ENCODE data around the gene RNPEPL1. TPM values are rescaled to one million over a fixed set of nuclear protein-coding genes. Genes with fewer than 3 reads are reported as not detected.
"Not testable (repeated sequence)": the region's sequence is repeated elsewhere in the genome, so short reads cannot be mapped to it uniquely, and the experiment has no call there.

Gene RNPEPL1
- total and polyA plus RNA-seq, 4 experiments from 2014 or later = 13.6 to 145 (median 120) TPM

- DNase-seq = peak in 1 of 5 donors; percentile 32
- H3K4me3 Mint-ChIP-seq = peak overlapping the region in 6 of 8 donors; percentile 3 to 76 (median 27)
These were observed 43.4 kb downstream of the RNPEPL1 start for GRCh38 chr2:240611601-240612210.

DNA sequence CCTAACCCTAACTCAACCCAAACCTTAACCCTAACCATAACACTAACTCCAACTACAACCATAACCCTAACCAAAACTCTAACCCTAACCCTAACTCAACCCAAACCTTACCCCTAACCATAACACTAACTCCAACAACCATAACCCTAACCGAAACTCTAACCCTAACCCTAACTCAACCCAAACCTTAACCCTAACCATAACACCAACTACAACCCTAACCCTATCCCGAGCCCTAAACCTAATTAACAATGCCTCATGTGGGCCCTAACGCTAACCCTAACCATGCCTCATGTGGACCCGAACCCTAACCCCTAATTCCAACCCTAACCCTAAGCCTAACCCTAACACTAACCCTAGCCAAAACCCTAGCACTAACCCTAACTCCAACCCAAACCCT, 45.5 kb downstream of the RNPEPL1 start:
- Mint-ChIP-seq H3K27ac (no peak overlapping the region), H3K36me3 (peaks cover 3 to 19% of the 10 kb centered on the region in 2 donors), H3K4me3 (no peak overlapping the region), H3K4me1 (peaks cover 2 to 10% (median 9%) of the 10 kb centered on the region in 4 donors), H3K9me3 (peaks cover 0 to 8% (median 0%) of the 10 kb centered on the region in 8 donors), H3K27me3 (no peaks in the 10 kb centered on the region)
- Histone ChIP-seq H3K36me3 (ENCODE audit: insufficient read depth, low read length) (no peaks in the 10 kb centered on the region), H3K4me3 (ENCODE audit: low read length in 2 of 2) (no peak overlapping the region), H3K9me3 (ENCODE audit: control insufficient read depth in 1 of 2, low read length in 2 of 2) (no peaks in the 10 kb centered on the region), H3K27me3 (ENCODE audit: insufficient read depth, low read length) (no peaks in the 10 kb centered on the region), H3K4me1 (ENCODE audit: insufficient read depth, low read length) (peaks cover 21% of the 10 kb centered on the region), H3K27ac (ENCODE audit: low read depth, low read length) (no peak overlapping the region)
- ChIA-PET CTCF (ENCODE audit: partially characterized antibody) (no interaction called here), POLR2A (ENCODE audit: partially characterized antibody) (no interaction called here)
- DNase-seq = no peak
- intact Hi-C loops (cut with micrococcal nuclease) = no loop called here

More at GRCh38 chr2:240611601-240612210, 43.4 kb downstream of the RNPEPL1 start:
- Histone ChIP-seq H3K4me3 (ENCODE audit: low read length in 2 of 2) (no peak overlapping the region), H3K9me3 (ENCODE audit: control insufficient read depth in 1 of 2, low read length in 2 of 2) (no peaks in the 10 kb centered on the region), H3K27me3 (ENCODE audit: insufficient read depth, low read length) (no peaks in the 10 kb centered on the region), H3K27ac (ENCODE audit: low read depth, low read length) (no peak overlapping the region), H3K36me3 (ENCODE audit: insufficient read depth, low read length) (no peaks in the 10 kb centered on the region), H3K4me1 (ENCODE audit: insufficient read depth, low read length) (peaks cover 21% of the 10 kb centered on the region)
- Mint-ChIP-seq H3K9me3 (peaks cover 0 to 2% (median 0%) of the 10 kb centered on the region in 8 donors), H3K27ac (peak overlapping the region in 5 of 7 donors; percentile 55 to 81 (median 75)), H3K4me1 (peaks cover 0 to 10% (median 9%) of the 10 kb centered on the region in 4 donors), H3K27me3 (no peaks in the 10 kb centered on the region), H3K36me3 (peaks cover 1 to 9% of the 10 kb centered on the region in 2 donors)
- POLR2A ChIA-PET (ENCODE audit: partially characterized antibody) = no interaction called here
- CTCF ChIA-PET (ENCODE audit: partially characterized antibody) = no interaction called here
- intact Hi-C loops (cut with micrococcal nuclease) = no loop called here

GRCh38 chr2:240614391-240614790, 46.1 kb downstream of the RNPEPL1 start:
- Mint-ChIP-seq H3K9me3 (peaks cover 0 to 8% (median 0%) of the 10 kb centered on the region in 8 donors), H3K4me3 (no peak overlapping the region), H3K27ac (no peak overlapping the region), H3K27me3 (no peaks in the 10 kb centered on the region), H3K4me1 (peaks cover 7 to 10% (median 9%) of the 10 kb centered on the region in 4 donors), H3K36me3 (peaks cover 2 to 21% of the 10 kb centered on the region in 2 donors)
- ChIA-PET CTCF (ENCODE audit: partially characterized antibody) (no interaction called here), POLR2A (ENCODE audit: partially characterized antibody) (no interaction called here)
- peak in 1 of 5 donors; percentile 7 for DNase-seq
- Histone ChIP-seq H3K27me3 (ENCODE audit: insufficient read depth, low read length) (no peaks in the 10 kb centered on the region), H3K36me3 (ENCODE audit: insufficient read depth, low read length) (no peaks in the 10 kb centered on the region), H3K4me1 (ENCODE audit: insufficient read depth, low read length) (peaks cover 21% of the 10 kb centered on the region), H3K27ac (ENCODE audit: low read depth, low read length) (no peak overlapping the region), H3K4me3 (ENCODE audit: low read length in 2 of 2) (no peak overlapping the region), H3K9me3 (ENCODE audit: control insufficient read depth in 1 of 2, low read length in 2 of 2) (no peaks in the 10 kb centered on the region)
- intact Hi-C loops (cut with micrococcal nuclease) = no loop called here

DNA sequence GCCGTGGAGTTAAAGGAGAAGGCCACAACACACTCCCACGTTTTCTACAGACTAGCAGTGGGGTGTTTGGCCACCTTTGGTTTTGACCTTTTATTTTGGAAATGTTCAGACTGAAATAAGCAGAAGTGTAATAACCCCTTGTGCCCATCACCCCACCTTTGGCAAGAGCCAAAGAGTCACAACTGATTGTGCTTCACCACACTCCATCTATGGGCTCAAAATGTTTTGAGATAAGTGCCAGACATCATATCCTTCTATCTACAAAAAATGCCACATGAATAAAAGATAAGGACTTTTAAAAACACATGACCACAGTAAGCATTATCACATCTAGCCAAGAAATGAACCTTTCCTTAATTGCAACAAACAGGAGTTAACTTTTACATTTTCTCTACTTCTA, 47.1 kb downstream of the RNPEPL1 start:
- no peaks in the 10 kb centered on the region for H3K9me3 ChIP-seq (ENCODE audit: control insufficient read depth in 1 of 2, low read length in 2 of 2)
- H3K27me3 ChIP-seq (ENCODE audit: insufficient read depth, low read length) = no peaks in the 10 kb centered on the region
- Mint-ChIP-seq H3K9me3 (peaks cover 0 to 8% (median 0%) of the 10 kb centered on the region in 8 donors), H3K27ac (peak overlapping the region in 1 of 7 donors; percentile 51), H3K4me1 (peaks cover 7 to 10% (median 9%) of the 10 kb centered on the region in 4 donors), H3K4me3 (no peak overlapping the region), H3K27me3 (no peaks in the 10 kb centered on the region), H3K36me3 (peaks cover 2 to 21% of the 10 kb centered on the region in 2 donors)
- H3K27ac ChIP-seq (ENCODE audit: low read depth, low read length) = no peak overlapping the region
- ChIA-PET POLR2A (ENCODE audit: partially characterized antibody) (no interaction called here), CTCF (ENCODE audit: partially characterized antibody) (no interaction called here)
- H3K4me1 ChIP-seq (ENCODE audit: insufficient read depth, low read length) = peaks cover 23% of the 10 kb centered on the region
- H3K36me3 ChIP-seq (ENCODE audit: insufficient read depth, low read length) = no peaks in the 10 kb centered on the region
- H3K4me3 ChIP-seq (ENCODE audit: low read length in 2 of 2) = no peak overlapping the region
- intact Hi-C loops (cut with micrococcal nuclease) = no loop called here
- no peak for DNase-seq

DNA sequence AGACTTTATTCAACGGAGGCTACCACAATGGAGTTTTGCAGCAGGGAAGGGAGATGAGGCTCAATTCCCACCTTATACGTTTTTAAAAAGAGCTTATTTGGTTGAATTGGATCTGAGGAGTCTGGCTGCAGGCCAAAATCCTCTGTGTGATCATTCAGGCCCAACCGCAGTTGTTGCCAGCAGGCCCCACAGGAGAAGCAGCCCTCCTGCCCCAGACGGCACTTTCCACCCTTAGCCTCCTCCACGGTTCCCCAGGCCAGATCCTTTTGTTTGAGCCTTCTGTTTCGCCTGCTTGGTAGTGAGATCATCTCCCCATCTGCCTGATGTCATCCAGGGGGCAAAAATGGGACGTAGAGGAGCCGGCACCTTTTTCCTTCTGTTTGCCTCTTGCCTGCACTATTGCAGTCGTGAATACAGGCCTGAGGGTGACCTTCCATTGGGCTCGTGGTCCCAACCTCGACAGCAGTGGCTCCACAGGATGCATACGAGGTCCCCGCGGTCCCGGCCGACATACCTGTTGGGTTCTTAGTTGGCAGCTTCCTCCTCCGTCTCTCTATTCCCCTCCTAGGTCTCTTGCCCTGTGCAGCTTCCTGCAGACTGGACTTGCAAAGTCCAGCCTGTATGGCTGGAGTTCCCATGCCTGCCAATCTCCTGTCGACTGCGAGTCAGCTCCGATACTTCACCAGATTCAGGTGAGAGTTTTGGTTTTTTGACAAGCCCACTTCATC, 47.7 kb downstream of the RNPEPL1 start:
- Mint-ChIP-seq H3K4me3 (no peak overlapping the region), H3K9me3 (peaks cover 0 to 8% (median 0%) of the 10 kb centered on the region in 8 donors), H3K27me3 (no peaks in the 10 kb centered on the region), H3K27ac (peak overlapping the region in 1 of 7 donors; percentile 32), H3K36me3 (peaks cover 2 to 21% of the 10 kb centered on the region in 2 donors), H3K4me1 (peaks cover 9 to 12% (median 12%) of the 10 kb centered on the region in 4 donors)
- POLR2A ChIA-PET (ENCODE audit: partially characterized antibody) = no interaction called here
- DNase-seq = no peak
- H3K27me3 ChIP-seq (ENCODE audit: insufficient read depth, low read length) = no peaks in the 10 kb centered on the region
- intact Hi-C loops (cut with micrococcal nuclease) = no loop called here
- no peak overlapping the region for H3K4me3 ChIP-seq (ENCODE audit: low read length in 2 of 2)
- no peaks in the 10 kb centered on the region for H3K36me3 ChIP-seq (ENCODE audit: insufficient read depth, low read length)
- peaks cover 29% of the 10 kb centered on the region for H3K4me1 ChIP-seq (ENCODE audit: insufficient read depth, low read length)
- no peaks in the 10 kb centered on the region for H3K9me3 ChIP-seq (ENCODE audit: control insufficient read depth in 1 of 2, low read length in 2 of 2)
- H3K27ac ChIP-seq (ENCODE audit: low read depth, low read length) = no peak overlapping the region
- CTCF ChIA-PET (ENCODE audit: partially characterized antibody) = interaction anchor here (0.6 kb wide), 1 partner anchor 102 kb away, joined by 3 read pairs; no protein-coding TSS in a partner anchor

DNA sequence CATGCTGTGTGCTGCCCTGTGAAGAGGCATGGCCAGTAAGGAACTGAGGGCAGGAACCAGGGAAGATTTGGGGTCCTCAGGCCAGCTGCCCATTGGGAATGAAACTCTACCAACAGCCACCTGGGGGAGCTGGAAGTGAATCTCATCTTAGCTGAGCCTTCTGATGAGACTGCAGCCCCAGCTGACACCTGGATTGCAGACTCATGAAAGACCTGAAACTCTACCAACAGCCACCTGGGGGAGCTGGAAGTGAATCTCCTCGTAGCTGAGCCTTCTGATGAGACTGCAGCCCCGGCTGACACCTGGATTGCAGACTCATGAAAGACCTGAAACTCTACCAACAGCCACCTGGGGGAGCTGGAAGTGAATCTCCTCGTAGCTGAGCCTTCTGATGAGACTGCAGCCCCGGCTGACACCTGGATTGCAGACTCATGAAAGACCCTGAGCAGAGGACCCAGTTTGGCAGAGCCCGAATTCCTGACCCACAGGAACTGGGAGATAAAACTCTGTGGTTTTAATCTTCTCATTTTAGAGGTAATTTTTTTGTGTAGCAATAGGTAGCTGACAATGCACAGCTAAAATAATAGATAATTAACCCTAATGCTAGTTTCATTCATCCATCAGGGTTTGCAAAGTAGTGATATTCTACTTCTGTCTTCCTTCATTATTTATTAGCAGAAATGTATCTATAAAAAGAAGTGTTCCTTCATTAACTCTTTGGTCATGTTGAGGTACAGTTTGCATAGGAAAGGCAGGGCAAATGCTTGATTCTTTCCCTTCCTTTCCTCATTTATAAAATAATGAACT, 48.8 kb downstream of the RNPEPL1 start:
- H3K9me3 ChIP-seq (ENCODE audit: control insufficient read depth in 1 of 2, low read length in 2 of 2); H3K27ac ChIP-seq (ENCODE audit: low read depth, low read length); POLR2A ChIA-PET (ENCODE audit: partially characterized antibody); H3K27me3 Mint-ChIP-seq; H3K27ac Mint-ChIP-seq; H3K4me3 Mint-ChIP-seq; intact Hi-C loops (cut with micrococcal nuclease); H3K27me3 ChIP-seq (ENCODE audit: insufficient read depth, low read length); H3K9me3 Mint-ChIP-seq; H3K36me3 ChIP-seq (ENCODE audit: insufficient read depth, low read length); H3K4me3 ChIP-seq (ENCODE audit: low read length in 2 of 2); DNase-seq: not testable (repeated sequence)
- peaks cover 31% of the 10 kb centered on the region for H3K4me1 ChIP-seq (ENCODE audit: insufficient read depth, low read length)
- peaks cover 10 to 22% (median 11%) of the 10 kb centered on the region in 4 donors for H3K4me1 Mint-ChIP-seq
- peaks cover 2 to 12% of the 10 kb centered on the region in 2 donors for H3K36me3 Mint-ChIP-seq
- CTCF ChIA-PET (ENCODE audit: partially characterized antibody) = interaction anchor here (1.2 kb wide), 1 partner anchor 103 kb away, joined by 4 read pairs; no protein-coding TSS in a partner anchor

- Mint-ChIP-seq H3K4me3 (no peak overlapping the region), H3K27ac (peak overlapping the region in 3 of 7 donors; percentile 22 to 60 (median 50)), H3K36me3 (peaks cover 2 to 12% of the 10 kb centered on the region in 2 donors), H3K27me3 (no peaks in the 10 kb centered on the region), H3K4me1 (peaks cover 18 to 36% (median 21%) of the 10 kb centered on the region in 4 donors), H3K9me3 (peaks cover 0 to 8% (median 0%) of the 10 kb centered on the region in 8 donors)
- Histone ChIP-seq H3K4me1 (ENCODE audit: insufficient read depth, low read length) (peaks cover 37% of the 10 kb centered on the region), H3K4me3 (ENCODE audit: low read length in 2 of 2) (no peak overlapping the region), H3K9me3 (ENCODE audit: control insufficient read depth in 1 of 2, low read length in 2 of 2) (no peaks in the 10 kb centered on the region), H3K27me3 (ENCODE audit: insufficient read depth, low read length) (no peaks in the 10 kb centered on the region), H3K36me3 (ENCODE audit: insufficient read depth, low read length) (no peaks in the 10 kb centered on the region), H3K27ac (ENCODE audit: low read depth, low read length) (no peak overlapping the region)
- intact Hi-C loops (cut with micrococcal nuclease) = no loop called here
- no peak for DNase-seq
- ChIA-PET POLR2A (ENCODE audit: partially characterized antibody) (no interaction called here), CTCF (ENCODE audit: partially characterized antibody) (no interaction called here)
These were observed 50.5 kb downstream of the RNPEPL1 start for GRCh38 chr2:240618776-240619175.
